ENCODE measurements around the gene OOSP4B.
"Not testable (repeated sequence)": the region's sequence is repeated elsewhere in the genome, so short reads cannot be mapped to it uniquely, and the experiment has no call there.

The OOSP4B gene

DNA sequence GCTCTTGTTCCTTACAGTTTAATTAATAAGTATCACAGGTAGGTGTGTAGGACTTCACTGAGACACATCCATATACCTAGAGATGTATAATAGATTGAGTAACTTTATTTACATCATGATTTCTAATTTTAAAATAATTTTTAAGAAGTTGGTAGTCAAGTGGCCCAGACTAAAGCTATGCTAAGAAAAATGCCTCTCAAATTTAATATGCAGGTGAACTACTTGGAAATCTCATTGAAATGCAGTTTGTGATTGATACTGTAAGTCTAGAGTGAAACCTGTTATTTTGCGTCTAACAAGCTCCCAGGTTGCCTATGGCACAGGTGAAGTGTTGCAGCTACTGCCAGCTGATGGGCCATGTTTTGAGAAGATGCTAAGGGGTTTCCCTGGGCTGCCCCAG lies at the start of gene OOSP4B:
OOSP4B (plus strand) TSS at position 301 of the 400 bp plus-strand sequence.
- Histone ChIP-seq H3K36me3 (ENCODE audit: control insufficient read depth in 2 of 2, insufficient read depth in 2 of 2, low read length in 2 of 2) (no peaks in the 10 kb centered on the region), H3K9me3 (ENCODE audit: control insufficient read depth in 2 of 2, low read length in 2 of 2) (no peaks in the 10 kb centered on the region), H3K27me3 (ENCODE audit: control insufficient read depth in 2 of 2, insufficient read depth in 2 of 2, low read length in 2 of 2) (no peaks in the 10 kb centered on the region), H3K4me3 (ENCODE audit: low read length in 2 of 2) (no peak within 1 kb of the TSS), H3K27ac (ENCODE audit: low read depth in 2 of 2, low read length in 2 of 2) (no peak within 1 kb of the TSS), H3K4me1 (ENCODE audit: control insufficient read depth in 2 of 2, insufficient read depth in 2 of 2, low read length in 2 of 2) (no peaks in the 10 kb centered on the region), H3K9ac (ENCODE audit: low read depth in 1 of 2, low read length in 2 of 2) (no peak within 1 kb of the TSS)

DNA sequence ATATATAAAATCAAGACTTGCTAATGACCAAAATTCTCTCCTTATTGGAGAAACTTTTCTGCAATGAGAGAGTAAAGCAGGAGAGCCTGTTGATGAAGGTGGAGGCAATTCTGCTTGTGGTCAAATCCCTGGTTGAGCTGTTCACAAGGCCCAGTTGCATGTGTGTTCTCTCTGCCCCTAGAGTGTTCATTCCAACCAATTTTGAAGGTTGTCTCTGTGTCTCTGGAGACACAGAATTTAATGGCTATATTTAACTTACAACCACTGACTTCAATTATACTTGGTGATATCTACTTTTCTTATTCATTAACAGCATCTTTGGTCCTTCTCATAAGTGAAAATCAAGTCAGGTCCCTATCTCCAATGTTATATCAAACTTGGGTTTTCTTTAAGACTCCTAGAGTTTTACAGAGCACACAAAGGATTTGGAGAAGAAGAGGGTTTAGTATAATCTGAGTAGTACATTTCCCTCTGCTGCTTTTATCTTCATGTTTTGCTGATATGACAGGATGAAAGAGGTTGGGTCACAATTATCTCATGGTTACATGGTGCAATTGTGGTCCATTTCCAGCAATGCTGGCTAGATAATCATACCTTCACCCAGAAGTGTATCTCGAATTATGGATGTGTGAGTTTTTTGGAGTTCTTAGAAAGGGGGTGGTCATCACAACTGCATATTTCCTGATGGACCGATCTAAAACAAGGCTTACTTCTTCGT lies 49.1 kb upstream of the OOSP4B start:
- H3K9ac ChIP-seq (ENCODE audit: low read depth in 1 of 2, low read length in 2 of 2): no peak overlapping the region
- no peak overlapping the region for H3K4me3 ChIP-seq (ENCODE audit: low read length in 2 of 2)
- no peaks in the 10 kb centered on the region for H3K9me3 ChIP-seq (ENCODE audit: control insufficient read depth in 2 of 2, low read length in 2 of 2)
- H3K27me3 ChIP-seq (ENCODE audit: control insufficient read depth in 2 of 2, insufficient read depth in 2 of 2, low read length in 2 of 2): no peaks in the 10 kb centered on the region
- H3K27ac ChIP-seq (ENCODE audit: low read depth in 2 of 2, low read length in 2 of 2): no peak overlapping the region
- H3K4me1 ChIP-seq (ENCODE audit: control insufficient read depth in 2 of 2, insufficient read depth in 2 of 2, low read length in 2 of 2): no peaks in the 10 kb centered on the region
- no peaks in the 10 kb centered on the region for H3K36me3 ChIP-seq (ENCODE audit: control insufficient read depth in 2 of 2, insufficient read depth in 2 of 2, low read length in 2 of 2)

DNA sequence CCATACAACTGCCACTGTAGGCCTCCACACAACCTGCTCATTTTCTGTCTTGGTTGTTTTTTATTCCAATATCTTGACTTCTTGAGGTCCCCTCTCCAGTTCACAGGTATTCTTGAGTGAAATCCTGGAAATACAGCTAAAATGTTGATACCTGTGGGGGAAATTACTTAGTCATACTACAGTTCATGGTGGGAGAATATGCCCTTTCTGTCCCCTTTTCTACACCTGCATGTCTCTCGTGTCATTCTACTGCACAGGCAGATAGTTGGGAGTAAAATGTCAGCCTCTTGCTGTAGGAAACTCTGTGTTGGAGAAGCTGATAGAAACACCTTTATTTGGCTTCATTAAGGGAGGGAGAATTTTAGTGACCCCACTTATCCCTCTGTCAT lies 48.6 kb upstream of the OOSP4B start:
- Histone ChIP-seq H3K27me3 (ENCODE audit: control insufficient read depth in 2 of 2, insufficient read depth in 2 of 2, low read length in 2 of 2) (no peaks in the 10 kb centered on the region), H3K9ac (ENCODE audit: low read depth in 1 of 2, low read length in 2 of 2) (no peak overlapping the region), H3K4me1 (ENCODE audit: control insufficient read depth in 2 of 2, insufficient read depth in 2 of 2, low read length in 2 of 2) (no peaks in the 10 kb centered on the region), H3K27ac (ENCODE audit: low read depth in 2 of 2, low read length in 2 of 2) (no peak overlapping the region), H3K9me3 (ENCODE audit: control insufficient read depth in 2 of 2, low read length in 2 of 2) (no peaks in the 10 kb centered on the region), H3K36me3 (ENCODE audit: control insufficient read depth in 2 of 2, insufficient read depth in 2 of 2, low read length in 2 of 2) (no peaks in the 10 kb centered on the region), H3K4me3 (ENCODE audit: low read length in 2 of 2) (no peak overlapping the region)

DNA sequence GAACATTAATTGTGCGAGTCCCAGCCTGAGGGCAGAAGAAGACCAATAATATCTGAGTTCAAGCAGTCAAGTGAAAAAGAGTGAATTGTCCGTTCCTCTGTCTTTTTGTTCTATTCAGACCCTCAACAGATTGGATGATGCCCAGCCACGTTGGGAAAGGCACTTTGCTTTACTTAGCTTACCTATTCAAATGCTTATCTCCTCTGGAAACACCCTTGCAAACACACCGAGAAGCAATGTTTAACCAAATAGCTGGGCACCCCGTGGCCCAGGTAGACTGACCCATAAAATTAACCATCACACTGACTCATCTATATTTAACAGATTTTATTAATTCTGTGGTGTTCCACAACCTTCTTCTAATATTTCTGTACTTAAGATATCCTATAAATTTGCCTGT lies 43.9 kb upstream of the OOSP4B start:
- no peaks in the 10 kb centered on the region for H3K4me1 ChIP-seq (ENCODE audit: control insufficient read depth in 2 of 2, insufficient read depth in 2 of 2, low read length in 2 of 2)
- H3K9me3 ChIP-seq (ENCODE audit: control insufficient read depth in 2 of 2, low read length in 2 of 2): no peaks in the 10 kb centered on the region
- H3K27ac ChIP-seq (ENCODE audit: low read depth in 2 of 2, low read length in 2 of 2): no peak overlapping the region
- H3K27me3 ChIP-seq (ENCODE audit: control insufficient read depth in 2 of 2, insufficient read depth in 2 of 2, low read length in 2 of 2): no peaks in the 10 kb centered on the region
- no peak overlapping the region for H3K4me3 ChIP-seq (ENCODE audit: low read length in 2 of 2)
- no peaks in the 10 kb centered on the region for H3K36me3 ChIP-seq (ENCODE audit: control insufficient read depth in 2 of 2, insufficient read depth in 2 of 2, low read length in 2 of 2)
- H3K9ac ChIP-seq (ENCODE audit: low read depth in 1 of 2, low read length in 2 of 2): no peak overlapping the region

DNA sequence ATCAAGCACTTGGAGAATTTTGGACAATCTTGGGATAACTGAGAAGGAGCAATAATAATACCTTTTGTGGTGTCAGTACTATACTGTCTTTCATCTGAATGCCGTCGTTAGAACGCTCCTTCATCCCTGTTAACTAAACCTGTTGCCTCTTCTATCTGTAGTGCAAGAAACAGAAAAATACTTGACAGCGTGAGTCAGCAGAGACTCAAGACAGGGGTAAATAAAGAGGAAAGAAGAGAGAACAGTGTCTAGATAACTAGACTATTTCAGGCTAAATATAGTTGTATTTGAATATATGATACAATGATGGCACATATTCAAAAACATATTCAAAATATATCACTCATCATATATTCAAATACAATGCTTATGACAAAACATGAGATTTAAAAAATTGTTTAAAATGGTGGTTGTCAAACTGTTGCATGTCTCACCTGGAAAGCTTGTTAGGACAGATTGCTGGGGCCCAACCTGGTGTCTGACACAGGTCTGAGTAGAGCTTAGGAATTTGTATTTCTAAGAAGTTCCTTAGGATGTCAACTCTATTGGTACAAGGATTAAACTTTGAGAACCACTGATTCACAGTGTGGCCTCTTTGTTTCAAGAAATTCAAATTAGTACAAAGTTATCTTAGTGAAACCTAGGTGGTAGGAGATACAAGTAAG lies 35.7 kb upstream of the OOSP4B start:
- H3K36me3 ChIP-seq (ENCODE audit: control insufficient read depth in 2 of 2, insufficient read depth in 2 of 2, low read length in 2 of 2): no peaks in the 10 kb centered on the region
- no peaks in the 10 kb centered on the region for H3K4me1 ChIP-seq (ENCODE audit: control insufficient read depth in 2 of 2, insufficient read depth in 2 of 2, low read length in 2 of 2)
- no peaks in the 10 kb centered on the region for H3K27me3 ChIP-seq (ENCODE audit: control insufficient read depth in 2 of 2, insufficient read depth in 2 of 2, low read length in 2 of 2)

GRCh38 chr11:59982037-59982436 lies 34.9 kb upstream of the OOSP4B start:
- not testable (repeated sequence) for H3K27me3 ChIP-seq (ENCODE audit: control insufficient read depth in 2 of 2, insufficient read depth in 2 of 2, low read length in 2 of 2); H3K4me1 ChIP-seq (ENCODE audit: control insufficient read depth in 2 of 2, insufficient read depth in 2 of 2, low read length in 2 of 2)

More for the DNA sequence above, 35.7 kb upstream of the OOSP4B start:
- no peak overlapping the region for H3K9ac ChIP-seq (ENCODE audit: low read depth in 1 of 2, low read length in 2 of 2)
- H3K27ac ChIP-seq (ENCODE audit: low read depth in 2 of 2, low read length in 2 of 2): no peak overlapping the region
- no peak overlapping the region for H3K4me3 ChIP-seq (ENCODE audit: low read length in 2 of 2)
- H3K9me3 ChIP-seq (ENCODE audit: control insufficient read depth in 2 of 2, low read length in 2 of 2): no peaks in the 10 kb centered on the region

GRCh38 chr11:59983212-59983611 lies 33.8 kb upstream of the OOSP4B start:
- H3K9ac ChIP-seq (ENCODE audit: low read depth in 1 of 2, low read length in 2 of 2): no peak overlapping the region
- H3K9me3 ChIP-seq (ENCODE audit: control insufficient read depth in 2 of 2, low read length in 2 of 2): no peaks in the 10 kb centered on the region
- H3K27me3 ChIP-seq (ENCODE audit: control insufficient read depth in 2 of 2, insufficient read depth in 2 of 2, low read length in 2 of 2): no peaks in the 10 kb centered on the region
- H3K36me3 ChIP-seq (ENCODE audit: control insufficient read depth in 2 of 2, insufficient read depth in 2 of 2, low read length in 2 of 2): no peaks in the 10 kb centered on the region
- H3K4me3 ChIP-seq (ENCODE audit: low read length in 2 of 2): no peak overlapping the region
- no peak overlapping the region for H3K27ac ChIP-seq (ENCODE audit: low read depth in 2 of 2, low read length in 2 of 2)
- H3K4me1 ChIP-seq (ENCODE audit: control insufficient read depth in 2 of 2, insufficient read depth in 2 of 2, low read length in 2 of 2): no peaks in the 10 kb centered on the region

More at GRCh38 chr11:59982037-59982436, 34.9 kb upstream of the OOSP4B start:
- not testable (repeated sequence) for H3K9me3 ChIP-seq (ENCODE audit: control insufficient read depth in 2 of 2, low read length in 2 of 2); H3K27ac ChIP-seq (ENCODE audit: low read depth in 2 of 2, low read length in 2 of 2); H3K4me3 ChIP-seq (ENCODE audit: low read length in 2 of 2); H3K9ac ChIP-seq (ENCODE audit: low read depth in 1 of 2, low read length in 2 of 2); H3K36me3 ChIP-seq (ENCODE audit: control insufficient read depth in 2 of 2, insufficient read depth in 2 of 2, low read length in 2 of 2)

DNA sequence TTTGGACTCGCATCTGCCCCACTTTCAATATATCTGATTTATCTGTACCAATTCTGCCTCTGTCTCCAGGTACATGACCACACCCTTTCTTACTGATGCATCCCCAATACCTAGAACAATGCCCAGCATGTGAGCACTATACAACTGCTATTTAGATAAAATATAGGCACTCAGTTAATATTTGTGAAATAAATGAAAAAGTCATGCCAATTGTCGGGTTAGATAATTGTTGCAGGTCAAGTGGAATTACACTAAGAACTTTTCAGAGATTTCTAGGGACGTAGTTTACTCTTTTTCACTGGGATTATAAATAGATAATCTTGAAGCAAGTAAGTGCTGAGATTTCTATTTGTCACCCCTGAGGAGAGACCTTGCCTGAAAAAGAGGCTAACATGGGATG lies 32.6 kb upstream of the OOSP4B start:
- Histone ChIP-seq H3K36me3 (ENCODE audit: control insufficient read depth in 2 of 2, insufficient read depth in 2 of 2, low read length in 2 of 2) (no peaks in the 10 kb centered on the region), H3K27ac (ENCODE audit: low read depth in 2 of 2, low read length in 2 of 2) (no peak overlapping the region), H3K4me1 (ENCODE audit: control insufficient read depth in 2 of 2, insufficient read depth in 2 of 2, low read length in 2 of 2) (no peaks in the 10 kb centered on the region), H3K9me3 (ENCODE audit: control insufficient read depth in 2 of 2, low read length in 2 of 2) (no peaks in the 10 kb centered on the region), H3K4me3 (ENCODE audit: low read length in 2 of 2) (no peak overlapping the region), H3K27me3 (ENCODE audit: control insufficient read depth in 2 of 2, insufficient read depth in 2 of 2, low read length in 2 of 2) (no peaks in the 10 kb centered on the region), H3K9ac (ENCODE audit: low read depth in 1 of 2, low read length in 2 of 2) (no peak overlapping the region)

DNA sequence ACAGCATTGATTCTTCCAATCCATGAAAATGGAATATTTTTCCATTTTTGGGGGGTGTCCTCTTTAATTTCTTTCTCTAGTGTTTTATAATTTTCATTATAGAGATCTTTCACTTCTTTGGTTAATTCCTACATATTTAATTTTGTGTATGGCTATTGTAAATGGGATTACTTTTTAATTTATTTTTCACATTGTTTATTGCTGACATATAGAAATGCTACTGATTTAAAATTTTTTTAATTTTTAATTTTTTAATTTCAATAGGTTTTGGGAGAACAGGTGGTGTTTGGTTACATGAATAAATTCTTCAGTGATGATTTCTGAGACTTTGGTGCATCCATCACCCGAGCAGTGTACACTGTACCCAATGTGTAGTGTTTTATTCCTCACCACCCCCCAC lies 26.6 kb upstream of the OOSP4B start:
- Histone ChIP-seq H3K27me3 (ENCODE audit: control insufficient read depth in 2 of 2, insufficient read depth in 2 of 2, low read length in 2 of 2) (no peaks in the 10 kb centered on the region), H3K9me3 (ENCODE audit: control insufficient read depth in 2 of 2, low read length in 2 of 2) (no peaks in the 10 kb centered on the region), H3K27ac (ENCODE audit: low read depth in 2 of 2, low read length in 2 of 2) (no peak overlapping the region), H3K4me1 (ENCODE audit: control insufficient read depth in 2 of 2, insufficient read depth in 2 of 2, low read length in 2 of 2) (no peaks in the 10 kb centered on the region), H3K4me3 (ENCODE audit: low read length in 2 of 2) (no peak overlapping the region), H3K9ac (ENCODE audit: low read depth in 1 of 2, low read length in 2 of 2) (no peak overlapping the region), H3K36me3 (ENCODE audit: control insufficient read depth in 2 of 2, insufficient read depth in 2 of 2, low read length in 2 of 2) (no peaks in the 10 kb centered on the region)

GRCh38 chr11:59992425-59992824 lies 24.6 kb upstream of the OOSP4B start:
- Histone ChIP-seq H3K4me1 (ENCODE audit: control insufficient read depth in 2 of 2, insufficient read depth in 2 of 2, low read length in 2 of 2) (no peaks in the 10 kb centered on the region), H3K4me3 (ENCODE audit: low read length in 2 of 2) (no peak overlapping the region), H3K9me3 (ENCODE audit: control insufficient read depth in 2 of 2, low read length in 2 of 2) (no peaks in the 10 kb centered on the region), H3K9ac (ENCODE audit: low read depth in 1 of 2, low read length in 2 of 2) (no peak overlapping the region), H3K27me3 (ENCODE audit: control insufficient read depth in 2 of 2, insufficient read depth in 2 of 2, low read length in 2 of 2) (no peaks in the 10 kb centered on the region), H3K36me3 (ENCODE audit: control insufficient read depth in 2 of 2, insufficient read depth in 2 of 2, low read length in 2 of 2) (no peaks in the 10 kb centered on the region), H3K27ac (ENCODE audit: low read depth in 2 of 2, low read length in 2 of 2) (no peak overlapping the region)

Data from mucosa of rectum (tissue), 2 donors.